ENCODE measurements around the gene MS4A14.

- TF ChIP-seq CTCF (IDR thresholded peaks at IDR 0.05) (no peak), POLR2AphosphoS5 (IDR thresholded peaks at IDR 0.05) (no peak), EP300 (IDR thresholded peaks at IDR 0.05; ENCODE audit: low read depth) (no peak)
Measured at GRCh38 chr11:60360621-60361020, 35.6 kb upstream of the MS4A14 start.
